ENCODE data around the gene AR.

Gene AR

GRCh38 chrX:67574696-67575095 lies 30.9 kb downstream of the AR start:
- H3K9ac ChIP-seq (ENCODE audit: low read length), result no peak overlapping the region
- no peak overlapping the region for H2AFZ ChIP-seq (ENCODE audit: low read length)
- H3K9me3 ChIP-seq (replicated peaks; ENCODE audit: insufficient read depth, low read length), result no peaks in the 10 kb centered on the region
- no peaks in the 10 kb centered on the region for H3K36me3 ChIP-seq (replicated peaks; ENCODE audit: insufficient read depth, low read length)
- no peak for DNase-seq
- H4K20me1 ChIP-seq (ENCODE audit: insufficient read depth, low read length), result no peaks in the 10 kb centered on the region
- H3K27ac ChIP-seq (ENCODE audit: low read length), result no peak overlapping the region
- H3K4me1 ChIP-seq (ENCODE audit: low read length), result 0 out of 2 replicates have a peak, but pooled peaks cover 3% of the 10 kb centered on the region
- TF ChIP-seq EZH2phosphoT487 (IDR thresholded peaks at IDR 0.05; ENCODE audit: low read length) (no peak), EZH2 (optimal IDR thresholded peaks at IDR 0.05; ENCODE audit: low read depth, low read length) (no peak), CTCF (IDR thresholded peaks at IDR 0.05; ENCODE audit: low read length) (no peak)
- H3F3A ChIP-seq (ENCODE audit: insufficient read depth, low read length), result no peaks in the 10 kb centered on the region
- no peaks in the 10 kb centered on the region for H3K79me2 ChIP-seq (ENCODE audit: low read length)
- no peaks in the 10 kb centered on the region for H3K27me3 ChIP-seq (replicated peaks; ENCODE audit: insufficient read depth, low read length)
- no peak overlapping the region for H3K4me2 ChIP-seq (ENCODE audit: low read depth, low read length)
- H3K9me2 ChIP-seq (replicated peaks; ENCODE audit: insufficient read depth, low read length), result no peaks in the 10 kb centered on the region
- no peak overlapping the region for H3K4me3 ChIP-seq (ENCODE audit: low read length)

GRCh38 chrX:67582436-67582835 lies 38.6 kb downstream of the AR start:
- Histone ChIP-seq H3K27ac (ENCODE audit: low read length) (no peak overlapping the region), H3K9me3 (replicated peaks; ENCODE audit: insufficient read depth, low read length) (no peaks in the 10 kb centered on the region)
- TF ChIP-seq EZH2 (optimal IDR thresholded peaks at IDR 0.05; ENCODE audit: low read depth, low read length) (no peak), CTCF (IDR thresholded peaks at IDR 0.05; ENCODE audit: low read length) (no peak), EZH2phosphoT487 (IDR thresholded peaks at IDR 0.05; ENCODE audit: low read length) (no peak)

DNA sequence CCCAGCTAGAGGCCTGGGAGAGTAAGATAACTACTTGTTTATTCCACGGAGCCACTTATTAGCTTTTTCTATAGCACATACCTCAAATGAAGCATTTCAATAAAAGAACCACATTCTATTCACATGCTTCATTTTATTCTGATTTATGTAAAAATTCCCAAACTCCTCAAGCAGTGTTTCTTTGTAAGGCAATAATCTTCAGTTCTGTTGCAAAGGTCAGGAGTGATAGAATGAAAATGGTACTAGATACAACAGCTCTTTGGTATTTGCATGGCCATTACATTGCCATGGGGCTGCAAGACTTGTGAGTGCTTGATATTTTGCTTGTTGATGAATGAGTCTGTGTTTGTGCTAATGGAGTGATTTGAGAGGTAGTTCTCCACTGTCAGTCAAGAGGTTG lies 39.4 kb downstream of the AR start:
- Histone ChIP-seq H3K79me2 (ENCODE audit: low read length) (no peaks in the 10 kb centered on the region), H2AFZ (ENCODE audit: low read length) (no peak overlapping the region), H4K20me1 (ENCODE audit: insufficient read depth, low read length) (no peaks in the 10 kb centered on the region), H3K4me3 (ENCODE audit: low read length) (no peak overlapping the region), H3K36me3 (replicated peaks; ENCODE audit: insufficient read depth, low read length) (no peaks in the 10 kb centered on the region), H3K9me3 (replicated peaks; ENCODE audit: insufficient read depth, low read length) (no peaks in the 10 kb centered on the region), H3F3A (ENCODE audit: insufficient read depth, low read length) (no peaks in the 10 kb centered on the region), H3K9me2 (replicated peaks; ENCODE audit: insufficient read depth, low read length) (no peaks in the 10 kb centered on the region), H3K4me1 (ENCODE audit: low read length) (no peaks in the 10 kb centered on the region), H3K9ac (ENCODE audit: low read length) (no peak overlapping the region), H3K27ac (ENCODE audit: low read length) (no peak overlapping the region), H3K4me2 (ENCODE audit: low read depth, low read length) (no peak overlapping the region), H3K27me3 (replicated peaks; ENCODE audit: insufficient read depth, low read length) (no peaks in the 10 kb centered on the region)
- TF ChIP-seq EZH2phosphoT487 (IDR thresholded peaks at IDR 0.05; ENCODE audit: low read length) (no peak), CTCF (IDR thresholded peaks at IDR 0.05; ENCODE audit: low read length) (no peak), EZH2 (optimal IDR thresholded peaks at IDR 0.05; ENCODE audit: low read depth, low read length) (no peak)
- DNase-seq, result no peak

More at GRCh38 chrX:67582436-67582835, 38.6 kb downstream of the AR start:
- Histone ChIP-seq H3K79me2 (ENCODE audit: low read length) (no peaks in the 10 kb centered on the region), H3F3A (ENCODE audit: insufficient read depth, low read length) (no peaks in the 10 kb centered on the region), H3K9ac (ENCODE audit: low read length) (no peak overlapping the region), H3K9me2 (replicated peaks; ENCODE audit: insufficient read depth, low read length) (no peaks in the 10 kb centered on the region), H4K20me1 (ENCODE audit: insufficient read depth, low read length) (no peaks in the 10 kb centered on the region), H3K4me2 (ENCODE audit: low read depth, low read length) (no peak overlapping the region), H3K36me3 (replicated peaks; ENCODE audit: insufficient read depth, low read length) (no peaks in the 10 kb centered on the region), H3K27me3 (replicated peaks; ENCODE audit: insufficient read depth, low read length) (no peaks in the 10 kb centered on the region), H2AFZ (ENCODE audit: low read length) (no peak overlapping the region), H3K4me3 (ENCODE audit: low read length) (no peak overlapping the region), H3K4me1 (ENCODE audit: low read length) (no peaks in the 10 kb centered on the region)
- no peak for DNase-seq
